Skin of body (tissue), 2 donors: ENCODE measurements around the gene TMEM141. TPM values are rescaled to one million over a fixed set of nuclear protein-coding genes. Genes with fewer than 3 reads are reported as not detected.
"Not testable (repeated sequence)": the region's sequence is repeated elsewhere in the genome, so short reads cannot be mapped to it uniquely, and the experiment has no call there.

ENCODE experiments used
- DNase-seq: peaks from one replicate; lab custom pipeline; 2025; lab: John Stamatoyannopoulos, UW
- total RNA-seq: library from RNA; depleted of rRNA; stranded (reverse); fragments of >200 nt; gene quantifications from one replicate; pipeline ENCODE4 v1.2.3, GENCODE V29; 2014

Gene TMEM141
- total RNA-seq, 1 donor from 2014 or later: 31.9 TPM

DNA sequence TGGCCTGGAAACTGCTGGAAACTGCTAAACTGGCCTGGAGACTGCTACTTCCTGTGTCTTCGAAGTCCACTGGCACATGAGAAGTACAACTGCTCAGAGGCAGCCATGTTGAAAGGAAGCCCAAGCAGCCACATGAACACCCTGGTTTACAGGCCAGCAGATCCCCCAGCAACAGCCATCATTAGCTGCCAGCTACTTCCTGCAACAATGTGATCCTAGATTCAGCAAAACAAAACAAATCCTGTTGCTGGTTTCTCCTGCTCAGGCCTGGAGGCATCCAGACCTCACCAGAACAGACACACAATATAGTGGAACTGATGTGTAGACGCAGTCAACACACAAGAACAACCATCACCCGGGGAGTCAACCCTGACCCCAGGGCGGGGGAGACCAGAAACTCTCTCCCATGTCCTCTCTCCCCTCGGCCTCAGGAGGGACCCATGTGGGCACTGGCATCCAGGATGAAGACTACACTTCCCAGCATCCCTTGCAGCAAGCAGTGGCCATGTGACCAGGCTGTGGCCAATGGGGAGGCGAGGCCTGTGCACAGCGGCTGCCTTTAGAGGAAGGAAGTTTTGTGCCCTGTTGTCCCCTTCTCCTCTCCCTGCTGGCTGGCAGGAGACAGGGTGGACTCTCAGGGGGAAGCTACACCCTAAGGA is 17.6 kb upstream of the TMEM141 start:
- DNase-seq: no peak

DNA sequence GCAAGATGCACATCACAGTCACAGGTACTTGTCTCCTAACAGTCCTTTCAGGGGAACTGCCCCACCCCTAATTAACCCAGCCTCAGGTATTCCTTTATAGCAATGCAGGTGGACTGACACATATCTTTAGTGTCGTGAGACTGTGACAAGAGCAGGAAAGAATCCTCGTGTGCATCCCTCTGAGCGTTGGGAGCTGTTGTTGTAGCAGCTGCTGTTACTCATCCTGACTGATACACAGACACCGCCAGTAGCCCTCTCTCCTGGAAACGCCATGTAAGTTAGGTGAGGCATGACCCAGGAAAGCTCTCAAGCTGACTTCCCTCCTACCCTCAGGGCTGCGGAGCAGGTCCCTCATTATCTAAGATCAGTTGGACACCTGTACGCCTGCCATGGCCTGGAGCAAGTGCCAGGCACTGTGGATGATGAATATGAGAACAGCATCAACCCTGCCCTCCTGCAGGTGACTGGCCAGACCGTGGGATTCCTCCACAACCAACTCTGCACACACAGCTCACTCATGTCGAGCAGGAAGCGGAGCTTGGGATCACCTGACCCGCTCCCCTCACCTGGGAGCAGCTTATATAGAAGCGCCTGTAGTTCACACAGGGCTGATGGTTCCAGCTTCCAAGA is 16.6 kb upstream of the TMEM141 start:
- no peak for DNase-seq

DNA sequence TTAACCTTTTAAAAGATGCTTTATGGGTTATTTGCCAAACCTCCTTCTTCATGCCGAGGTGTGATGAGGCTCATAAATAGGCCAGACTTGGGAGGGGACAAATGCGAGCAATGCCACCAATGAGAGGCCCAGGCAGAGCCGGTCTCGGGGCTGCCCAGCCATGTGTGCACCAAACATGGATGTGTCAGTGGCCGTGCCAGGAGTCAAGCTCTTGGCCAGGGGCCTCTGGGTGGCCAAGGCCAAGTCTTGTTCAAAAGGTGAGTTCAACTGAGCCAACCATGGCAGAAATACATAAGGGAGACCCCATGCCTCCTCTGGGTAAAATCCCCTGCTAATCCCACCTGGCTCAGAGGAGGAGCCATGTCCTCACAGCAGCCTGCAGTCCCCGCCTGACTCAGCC is 16.0 kb upstream of the TMEM141 start:
- no peak for DNase-seq

- DNase-seq: no peak
Observed at GRCh38 chr9:136776947-136777346, 14.2 kb upstream of the TMEM141 start.

GRCh38 chr9:136777359-136777758 is 13.8 kb upstream of the TMEM141 start:
- DNase-seq: no peak

DNA sequence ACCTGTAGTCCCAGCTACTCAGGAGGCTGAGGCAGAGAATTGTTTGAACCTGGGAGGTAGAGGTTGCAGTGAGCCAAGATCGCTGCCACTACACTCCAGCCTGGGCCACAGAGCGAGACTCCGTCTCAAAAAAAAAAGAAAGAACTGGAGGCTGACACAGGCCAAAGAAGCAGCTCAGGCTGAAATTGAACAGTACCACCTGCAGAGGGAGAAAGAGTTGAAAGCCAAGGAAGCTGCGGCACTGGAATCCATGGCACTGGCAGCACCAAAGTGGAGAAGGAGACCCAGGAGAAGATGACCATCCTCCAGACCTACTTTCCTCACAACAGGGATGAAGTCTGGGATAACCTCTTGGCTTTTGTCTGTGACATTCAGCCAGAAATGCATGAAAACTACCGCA is 11.3 kb upstream of the TMEM141 start:
- no peak for DNase-seq

DNA sequence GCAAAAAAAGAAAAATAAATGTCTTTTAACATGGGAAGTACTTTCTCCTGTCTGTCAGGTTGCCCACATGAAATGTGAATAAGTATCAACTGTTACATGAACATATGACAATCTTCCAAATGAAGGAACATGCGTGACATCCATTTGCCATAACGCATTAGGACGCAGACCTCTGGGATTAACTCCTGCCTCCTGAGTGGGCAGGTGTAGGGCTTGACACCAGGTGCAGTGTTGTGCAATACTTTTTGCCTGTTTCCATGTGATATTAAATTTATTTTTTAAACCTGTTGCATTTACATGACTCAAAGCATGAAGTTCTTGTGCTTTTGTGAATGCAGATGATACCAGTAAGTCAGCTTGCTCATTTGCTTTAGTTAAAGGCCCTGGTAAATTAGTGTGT is 8.7 kb upstream of the TMEM141 start:
- DNase-seq: no peak

GRCh38 chr9:136784249-136784996 is 6.7 kb upstream of the TMEM141 start:
- DNase-seq: no peak

DNA sequence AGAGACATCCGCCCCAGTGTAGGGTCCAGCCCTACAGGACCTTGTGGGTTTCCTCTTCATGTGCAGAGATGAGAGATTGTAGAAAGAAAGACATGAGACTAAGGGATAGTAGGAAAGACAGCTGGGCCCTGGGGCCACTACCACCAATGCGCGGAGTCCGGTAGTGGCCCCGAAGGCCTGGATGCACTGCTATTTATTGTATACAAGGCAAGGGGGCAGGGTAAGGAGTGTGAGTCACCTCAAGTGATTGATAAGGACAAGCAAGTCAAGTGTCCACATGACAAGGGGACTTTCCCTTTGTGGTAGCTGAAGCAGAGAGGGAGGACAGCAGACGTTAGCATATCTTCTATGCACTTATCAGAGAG is 6.2 kb upstream of the TMEM141 start:
- no peak for DNase-seq

DNA sequence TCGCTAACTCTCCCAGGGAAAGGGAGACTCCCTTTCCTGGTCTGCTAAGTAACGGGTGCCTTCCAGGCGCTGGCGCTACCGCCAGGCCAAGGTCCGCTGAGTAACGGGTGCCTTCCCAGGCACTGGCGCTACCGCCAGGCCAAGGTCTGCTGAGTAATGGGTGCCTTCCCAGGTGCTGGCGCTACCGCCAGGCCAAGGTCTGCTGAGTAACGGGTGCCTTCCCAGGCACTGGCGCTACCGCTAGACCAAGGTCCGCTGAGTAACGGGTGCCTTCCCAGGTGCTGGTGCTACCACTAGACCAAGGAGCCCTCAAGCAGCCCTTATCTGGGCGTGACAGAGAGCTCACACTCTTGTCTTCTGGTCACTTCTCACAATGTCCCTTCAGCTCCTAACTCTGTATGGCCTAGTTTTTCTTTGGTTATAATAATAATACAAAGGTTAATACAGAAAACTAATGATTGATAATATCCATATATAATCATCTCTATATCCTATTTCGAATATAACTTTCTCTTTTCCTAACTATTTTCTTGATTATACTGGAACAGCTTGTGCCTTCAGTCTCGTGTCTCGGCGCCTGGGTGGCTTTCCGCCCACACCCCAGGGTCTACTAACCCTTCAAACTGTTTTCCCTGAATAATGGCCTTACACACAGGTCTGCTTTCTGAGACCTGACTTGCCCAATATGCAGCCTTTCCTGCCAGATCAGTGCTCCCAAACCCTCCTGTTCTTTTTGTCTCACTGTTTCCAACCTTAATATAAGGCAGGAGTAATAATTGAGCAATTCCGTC is 5.4 kb upstream of the TMEM141 start:
- DNase-seq: not testable (repeated sequence)

GRCh38 chr9:136786451-136786850 is 4.7 kb upstream of the TMEM141 start:
- no peak for DNase-seq

DNA sequence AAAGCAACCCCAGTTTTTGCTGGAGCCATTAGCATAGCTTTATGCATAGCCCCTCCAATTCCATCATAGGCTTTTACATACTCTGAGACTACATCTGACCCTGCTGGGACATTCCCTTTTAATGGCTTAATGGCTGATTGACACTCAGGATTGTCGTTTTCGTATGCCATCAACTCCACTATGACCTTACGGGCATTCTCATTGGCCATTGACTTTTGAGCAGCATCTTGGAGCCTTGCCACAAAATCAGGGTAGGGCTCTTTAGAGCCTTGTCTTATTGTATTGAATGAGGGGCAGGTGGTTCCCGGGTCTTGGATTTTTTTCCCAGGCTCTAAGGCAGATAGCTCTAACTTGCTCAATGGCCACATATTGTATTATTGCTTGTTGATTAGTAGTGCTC is 4.2 kb upstream of the TMEM141 start:
- not testable (repeated sequence) for DNase-seq

GRCh38 chr9:136787690-136788400 is 3.3 kb upstream of the TMEM141 start:
- DNase-seq: peak; percentile 49

DNA sequence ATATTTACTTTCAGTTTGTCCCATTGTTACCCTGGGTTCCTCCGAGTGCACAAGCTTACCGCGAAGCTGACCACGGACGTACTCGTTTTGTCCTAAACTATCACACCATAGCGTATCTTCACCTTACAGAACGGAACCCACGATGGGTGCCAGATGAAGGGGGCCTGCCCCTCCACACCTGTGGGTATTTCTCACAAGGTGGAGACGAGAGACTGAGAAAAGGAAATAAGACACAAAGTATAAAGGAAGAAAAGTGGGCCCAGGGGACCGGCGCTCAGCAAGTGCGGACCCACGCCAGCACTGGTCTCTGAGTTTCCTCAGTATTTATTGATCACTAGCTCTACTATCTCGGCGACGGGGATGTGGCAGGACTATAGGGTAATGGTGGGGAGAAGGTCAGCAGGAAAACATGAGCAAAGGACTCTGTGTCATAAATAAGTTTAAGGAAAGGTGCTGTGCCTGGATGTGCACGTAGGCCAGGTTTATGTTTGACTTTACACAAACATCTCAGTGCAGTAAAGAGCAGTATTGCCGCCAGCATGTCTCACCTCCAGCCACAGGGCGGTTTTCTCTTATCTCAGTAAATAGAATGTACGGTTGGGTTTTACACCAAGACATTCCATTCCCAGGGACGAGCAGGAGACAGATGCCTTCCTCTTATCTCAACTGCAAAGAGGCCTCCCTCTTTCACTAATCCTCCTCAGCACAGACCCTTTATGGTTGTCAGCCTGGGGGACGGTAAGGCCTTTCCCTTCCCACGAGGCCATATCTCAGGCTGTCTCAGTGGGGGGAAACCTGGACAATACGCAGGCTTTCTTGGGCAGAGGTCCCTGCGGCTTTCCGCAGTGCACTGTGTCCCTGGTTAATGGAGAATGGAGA is 2.3 kb upstream of the TMEM141 start:
- DNase-seq: not testable (repeated sequence)

DNA sequence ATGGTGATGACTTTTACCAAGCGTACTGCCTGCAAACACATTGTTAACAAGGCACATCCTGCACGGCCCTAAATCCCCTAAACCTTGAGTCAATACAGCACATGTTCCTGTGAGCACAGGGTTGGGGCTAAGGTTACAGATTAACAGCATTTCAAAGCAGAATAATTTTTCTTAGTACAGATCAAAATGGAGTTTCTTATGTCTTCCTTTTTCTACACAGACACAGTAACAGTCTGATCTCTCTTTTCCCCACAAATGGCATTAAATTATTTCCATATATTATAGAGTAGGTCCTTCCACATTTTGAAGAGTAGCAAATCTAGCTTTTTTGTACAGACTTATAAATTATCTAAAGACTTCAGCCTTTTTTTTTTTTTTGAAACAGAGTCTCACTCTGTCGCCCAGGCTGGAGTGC is 1.6 kb upstream of the TMEM141 start:
- DNase-seq: no peak

DNA sequence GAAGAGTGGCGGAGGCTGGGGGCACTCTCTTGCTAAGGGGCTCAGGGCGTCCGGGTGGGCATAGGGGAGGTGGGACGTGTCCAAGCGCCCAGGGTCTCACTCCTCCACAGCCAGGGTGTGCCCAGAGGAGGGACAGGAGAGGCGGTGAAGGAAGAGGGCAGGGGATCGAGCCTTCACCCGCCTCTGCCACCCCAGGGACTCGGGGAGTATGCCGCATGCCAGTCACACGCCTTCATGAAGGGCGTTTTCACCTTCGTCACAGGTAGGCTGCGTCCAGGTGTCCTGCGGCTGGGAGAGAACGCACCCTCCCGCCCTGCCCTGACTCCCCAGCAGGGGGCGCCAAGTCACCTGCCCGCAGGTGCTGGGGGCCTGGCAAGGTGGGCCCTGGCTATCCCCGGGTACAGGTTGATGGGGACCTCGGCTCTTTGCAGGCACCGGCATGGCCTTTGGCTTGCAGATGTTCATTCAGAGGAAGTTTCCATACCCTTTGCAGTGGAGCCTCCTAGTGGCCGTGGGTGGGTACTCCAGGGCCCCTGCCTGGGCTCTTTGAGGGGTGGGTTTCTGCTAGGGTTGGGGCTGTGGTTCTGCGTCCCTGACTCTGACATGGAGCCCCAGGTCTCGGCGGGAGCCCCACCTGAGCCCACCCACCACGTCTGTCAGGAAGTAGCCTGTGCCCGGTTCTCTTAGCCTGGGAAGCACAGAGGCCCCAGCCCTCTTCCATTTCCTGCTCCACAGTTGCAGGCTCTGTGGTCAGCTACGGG is 552 bp downstream of the TMEM141 start:
- DNase-seq: no peak

DNA sequence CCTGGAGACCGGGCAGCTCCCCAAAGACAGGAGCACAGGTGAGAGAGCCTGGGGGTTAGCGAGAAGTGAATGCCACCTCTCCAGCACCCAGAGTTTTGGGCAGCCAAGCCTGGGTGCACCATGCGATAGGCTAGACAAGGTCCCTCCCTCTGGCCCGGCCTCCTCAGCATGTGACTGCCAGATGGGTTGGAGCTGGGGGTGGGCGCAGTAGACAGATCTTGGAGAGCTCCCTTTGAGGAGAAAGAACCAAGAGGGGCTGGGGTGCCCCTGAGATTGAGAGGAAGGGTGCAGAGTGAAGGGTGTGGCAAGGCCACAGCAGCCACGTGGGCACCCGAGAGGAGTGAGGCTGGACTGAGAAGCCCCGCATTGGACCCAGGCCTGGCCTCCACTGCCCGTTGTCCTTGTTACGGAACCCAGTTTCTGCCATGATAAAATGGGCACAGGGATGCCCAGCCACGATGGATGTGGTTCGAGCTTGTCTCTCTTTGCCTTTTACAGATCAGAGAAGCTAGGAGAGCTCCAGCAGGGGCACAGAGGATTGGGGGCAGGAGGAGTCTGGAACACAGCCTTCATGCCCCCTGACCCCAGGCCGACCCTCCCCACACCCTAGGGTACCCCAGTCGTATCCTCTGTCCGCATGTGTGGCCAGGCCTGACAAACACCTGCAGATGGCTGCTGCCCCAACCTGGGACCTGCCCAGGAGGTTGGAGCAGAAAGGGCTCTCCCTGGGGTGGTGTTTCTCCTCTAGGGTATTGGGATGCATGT is 1.4 kb downstream of the TMEM141 start:
- DNase-seq: no peak

DNA sequence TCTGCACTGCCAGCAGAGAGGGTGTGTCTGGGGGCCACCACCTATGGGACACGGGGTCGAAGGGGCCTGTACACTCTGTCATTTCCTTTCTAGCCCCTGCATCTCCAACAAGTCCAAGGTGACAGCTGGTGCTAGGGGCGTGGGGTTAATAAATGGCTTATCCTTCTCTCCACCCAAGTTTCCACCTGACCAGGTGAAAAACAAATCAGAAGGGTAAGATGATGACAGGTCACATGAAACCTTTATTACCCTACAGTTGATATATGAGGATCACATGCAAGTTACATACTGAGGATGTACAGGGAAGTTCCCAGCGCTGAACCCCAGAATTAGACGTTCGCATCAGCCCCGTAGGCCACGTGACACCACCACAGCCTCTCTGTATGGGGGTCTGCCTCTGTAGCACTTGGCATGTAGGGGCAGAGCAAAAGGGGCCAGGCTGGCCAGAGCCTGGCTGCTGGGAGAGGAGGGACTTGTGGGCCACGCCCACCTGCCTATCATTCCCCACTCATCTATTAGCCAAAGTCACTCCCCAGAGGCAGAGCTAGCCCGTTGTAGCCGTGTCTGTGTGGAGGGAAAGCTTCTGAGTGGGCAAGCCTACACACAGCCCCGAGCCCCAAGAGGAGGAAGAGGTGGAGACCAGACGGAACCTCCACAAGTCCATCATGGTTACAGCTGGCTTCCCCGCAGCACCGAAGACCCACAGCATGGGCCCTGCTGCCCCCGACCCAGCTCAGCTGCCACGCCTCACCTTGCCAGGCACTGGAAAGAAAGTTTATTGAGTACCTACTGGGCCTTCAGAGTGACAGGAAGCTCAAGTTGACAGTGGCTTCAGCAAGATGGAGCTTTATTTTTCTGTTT is 2.2 kb downstream of the TMEM141 start:
- no peak for DNase-seq
